ENCODE results near the gene RPS29. TPM values are rescaled to one million over a fixed set of nuclear protein-coding genes. Genes with fewer than 3 reads are reported as not detected.

Gene RPS29
- total and polyA plus RNA-seq, 2 of the 13 experiments (the other 11 are each of a cell fraction or from before 2014, with no cell fraction given) = 4,303 to 8,215 TPM

- no peak for FAIRE-seq
- intact Hi-C loops (cut with micrococcal nuclease; ENCODE audit: unreplicated experiment) = no loop called here
- WGBS (ENCODE audit: low lambda C conversion rate) = 53% methylated on average over 6 of the region's 6 CpGs
These were observed 26.0 kb downstream of the RPS29 start for GRCh38 chr14:49559979-49560768.

More at GRCh38 chr14:49559979-49560768, 26.0 kb downstream of the RPS29 start:
- in situ Hi-C loops (cut with HindIII; ENCODE audit: extremely low pct_ligation_motif_present, low pct_unique_long_range_greater_than_20kb) = no loop called here
- DNase-seq (ENCODE audit: low spot score) (no peak), ATAC-seq (no peak)
- ChIA-PET POLR2A (no interaction called here), CTCF (ENCODE audit: low intra/inter-chr PET ratio, low total read pairs) (no interaction called here)
- Histone ChIP-seq H3K9ac (ENCODE audit: insufficient read depth, low read depth, low read length) (no peak overlapping the region), H4K20me1 (ENCODE audit: insufficient read depth, low read length) (no peaks in the 10 kb centered on the region), H3K4me1 (ENCODE audit: insufficient read depth, low read length) (peaks cover 6% of the 10 kb centered on the region), H3K9me3 (ENCODE audit: low read length) (no peaks in the 10 kb centered on the region), H3K27me3 (ENCODE audit: control insufficient read depth in 1 of 2, insufficient read depth in 2 of 2, low read length in 2 of 2) (no peaks in the 10 kb centered on the region; a peak in 1 of 5 replicates), H2AFZ (ENCODE audit: low read length) (no peak overlapping the region), H3K79me2 (ENCODE audit: insufficient read depth, low read length) (no peaks in the 10 kb centered on the region), H3K27ac (ENCODE audit: extremely low read length, insufficient read depth, low read length) (no peak overlapping the region), H3K4me3 (replicated peaks in 1 of 3; ENCODE audit: insufficient read depth in 1 of 3, low read depth in 2 of 3, low read length in 3 of 3) (no peak overlapping the region), H3K36me3 (replicated peaks in 1 of 2; ENCODE audit: control insufficient read depth in 1 of 2, insufficient read depth in 2 of 2, low read length in 2 of 2) (no peaks in the 10 kb centered on the region), H3K4me2 (ENCODE audit: low read depth, low read length) (no peak overlapping the region)
- no TSS peak for BruUV-seq (replicated peaks)
- no peak for TF ChIP-seq HNRNPUL1 (IDR thresholded peaks at IDR 0.05; ENCODE audit: low read depth, low read length)
- no peak for TF ChIP-seq GPBP1L1 (CRISPR knock-in tag; IDR thresholded peaks at IDR 0.05)
- TF ChIP-seq MEF2D (CRISPR knock-in tag; IDR thresholded peaks at IDR 0.05) = no peak
- TF ChIP-seq CHD2 (IDR thresholded peaks at IDR 0.05; ENCODE audit: low read depth, low read length) = no peak
- TF ChIP-seq ZBTB33 (CRISPR knock-in tag; IDR thresholded peaks at IDR 0.05) = no peak
- no peak for TF ChIP-seq ZNF232 (CRISPR knock-in tag; IDR thresholded peaks at IDR 0.05; ENCODE audit: borderline replicate concordance)
- TF ChIP-seq ZNF451 (CRISPR knock-in tag; IDR thresholded peaks at IDR 0.05) = no peak
- TF ChIP-seq ZNF724P (CRISPR knock-in tag; IDR thresholded peaks at IDR 0.05; ENCODE audit: borderline replicate concordance) = no peak
- TF ChIP-seq U2AF1 (optimal IDR thresholded peaks at IDR 0.05; ENCODE audit: low read depth, low read length) = no peak
- TF ChIP-seq SMARCC2 (IDR thresholded peaks at IDR 0.05) = no peak
- TF ChIP-seq ZNF263 (CRISPR knock-in tag; IDR thresholded peaks at IDR 0.05) = no peak
- no peak for TF ChIP-seq ZMYM3 (CRISPR knock-in tag; IDR thresholded peaks at IDR 0.05)
- TF ChIP-seq CBFB (CRISPR knock-in tag; IDR thresholded peaks at IDR 0.05) = no peak
